Measurements from ENCODE around the gene GRK4.

DNA sequence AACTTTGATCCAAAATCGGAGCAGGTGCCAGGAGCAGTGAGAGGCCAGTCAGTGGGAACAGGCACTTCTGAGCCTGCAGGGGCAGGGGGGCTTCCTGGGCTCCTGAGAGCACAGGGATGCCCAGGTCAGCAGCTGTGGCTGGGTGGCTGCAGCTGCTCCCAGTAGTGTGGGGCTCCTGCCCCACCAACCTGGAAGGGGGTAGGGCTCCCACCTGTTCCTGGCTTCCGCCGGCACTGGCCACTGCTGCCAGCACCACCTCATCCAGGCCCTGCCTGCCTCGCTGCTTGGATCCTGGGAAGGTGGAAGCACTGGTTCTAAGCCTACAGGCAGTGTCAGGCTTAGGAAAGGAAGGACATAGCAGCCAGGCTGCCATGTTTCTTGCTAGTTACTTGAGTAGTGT lies 18.6 kb downstream of the GRK4 start:
- TF ChIP-seq CTCF (IDR thresholded peaks at IDR 0.05) = no peak
- no peak for TF ChIP-seq POLR2A (IDR thresholded peaks at IDR 0.05)
